ENCODE results near the gene DLL4.

DLL4 gene

DNA sequence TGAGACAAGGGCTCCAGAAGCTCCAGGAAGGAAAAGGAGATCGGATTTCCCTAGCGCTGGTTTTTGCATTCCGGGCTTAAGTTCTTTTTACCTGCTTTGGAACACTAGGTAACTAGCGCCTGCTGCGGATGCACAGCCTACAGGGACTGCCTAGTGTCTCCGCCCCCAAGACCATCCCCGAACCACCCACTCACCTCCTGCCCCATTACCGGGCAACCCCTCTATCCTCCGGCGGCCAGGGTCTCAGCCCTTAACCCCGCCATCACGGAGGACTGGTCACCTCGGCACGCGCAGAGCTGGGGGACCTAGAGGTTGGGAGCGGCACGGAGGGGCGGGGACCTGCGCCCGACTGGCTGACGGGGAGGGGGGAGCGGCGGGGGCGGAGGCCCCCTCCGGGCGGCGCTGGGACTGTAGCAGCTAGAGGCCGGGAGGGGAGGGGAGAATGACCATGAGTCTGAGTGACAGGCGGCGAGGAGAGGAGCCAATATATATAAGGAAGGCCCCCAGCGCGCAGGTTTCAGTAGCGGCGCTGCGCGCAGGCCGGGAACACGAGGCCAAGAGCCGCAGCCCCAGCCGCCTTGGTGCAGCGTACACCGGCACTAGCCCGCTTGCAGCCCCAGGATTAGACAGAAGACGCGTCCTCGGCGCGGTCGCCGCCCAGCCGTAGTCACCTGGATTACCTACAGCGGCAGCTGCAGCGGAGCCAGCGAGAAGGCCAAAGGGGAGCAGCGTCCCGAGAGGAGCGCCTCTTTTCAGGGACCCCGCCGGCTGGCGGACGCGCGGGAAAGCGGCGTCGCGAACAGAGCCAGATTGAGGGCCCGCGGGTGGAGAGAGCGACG is at the start of gene DLL4:
Gene DLL4, plus strand, starts transcription at position 520 of the 839 bp plus-strand sequence. CDS start 329 bp downstream, outside the sequence.
- ChIA-PET POLR2A (interaction anchor here (1.4 to 2.6 kb wide), 4 partner anchors 9 to 28 kb away, joined by 3 to 22 read pairs (median 8); partner anchors contain the start of gene CHAC1), CTCF (interaction anchor here (0.7 to 2.3 kb wide), 4 partner anchors 9 to 852 kb away, joined by 3 to 14 read pairs (median 3); no protein-coding TSS in a partner anchor)
- DNase-seq (ENCODE audit: extremely low spot score): peak; percentile 68
- no peak for TF ChIP-seq FOXK2 (IDR thresholded peaks at IDR 0.05)
- peak; percentile 84 for TF ChIP-seq L3MBTL2 (conservative IDR thresholded peaks at IDR 0.05)
- no peak for TF ChIP-seq CTBP1 (IDR thresholded peaks at IDR 0.05; ENCODE audit: borderline replicate concordance)
- TF ChIP-seq SP1 (IDR thresholded peaks at IDR 0.05): no peak
- no peak for TF ChIP-seq HDGF (IDR thresholded peaks at IDR 0.05; ENCODE audit: borderline replicate concordance)
- no peak for TF ChIP-seq ARNT (IDR thresholded peaks at IDR 0.05)
- no peak for TF ChIP-seq SUZ12 (IDR thresholded peaks at IDR 0.05)
- TF ChIP-seq FOXM1 (IDR thresholded peaks at IDR 0.05; ENCODE audit: borderline replicate concordance): no peak
- TF ChIP-seq LEF1 (IDR thresholded peaks at IDR 0.05; ENCODE audit: borderline replicate concordance): no peak
- TF ChIP-seq ZNF384 (IDR thresholded peaks at IDR 0.05): no peak
- TF ChIP-seq TARDBP (IDR thresholded peaks at IDR 0.05): no peak
- TF ChIP-seq BHLHE40 (IDR thresholded peaks at IDR 0.05; ENCODE audit: borderline replicate concordance): no peak
- no peak for TF ChIP-seq ELF4 (IDR thresholded peaks at IDR 0.05)
- TF ChIP-seq PKNOX1 (IDR thresholded peaks at IDR 0.05): peak; percentile 95
- TF ChIP-seq FOXA1 (IDR thresholded peaks at IDR 0.05): no peak

- ChIA-PET POLR2A (no interaction called here), CTCF (interaction anchor here (1.1 to 1.9 kb wide), 3 partner anchors 11 to 21 kb away, joined by 3 to 12 read pairs (median 4); partner anchors contain the start of gene VPS18)
- no peak for TF ChIP-seq SP1 (IDR thresholded peaks at IDR 0.05)
- TF ChIP-seq L3MBTL2 (conservative IDR thresholded peaks at IDR 0.05): no peak
- TF ChIP-seq LEF1 (IDR thresholded peaks at IDR 0.05; ENCODE audit: borderline replicate concordance): no peak
- TF ChIP-seq FOXA1 (IDR thresholded peaks at IDR 0.05): no peak
- TF ChIP-seq SUZ12 (IDR thresholded peaks at IDR 0.05): no peak
- no peak for TF ChIP-seq ELF4 (IDR thresholded peaks at IDR 0.05)
- no peak for TF ChIP-seq TARDBP (IDR thresholded peaks at IDR 0.05)
- TF ChIP-seq BHLHE40 (IDR thresholded peaks at IDR 0.05; ENCODE audit: borderline replicate concordance): no peak
- TF ChIP-seq FOXK2 (IDR thresholded peaks at IDR 0.05): no peak
- no peak for TF ChIP-seq ARNT (IDR thresholded peaks at IDR 0.05)
- TF ChIP-seq CTBP1 (IDR thresholded peaks at IDR 0.05; ENCODE audit: borderline replicate concordance): no peak
- TF ChIP-seq NFRKB (IDR thresholded peaks at IDR 0.05): no peak
- no peak for TF ChIP-seq ZNF384 (IDR thresholded peaks at IDR 0.05)
- no peak for DNase-seq (ENCODE audit: extremely low spot score)
Measured at GRCh38 chr15:40879609-40880008, 49.5 kb upstream of the DLL4 start.

- no peak for TF ChIP-seq BHLHE40 (IDR thresholded peaks at IDR 0.05; ENCODE audit: borderline replicate concordance)
- no peak for TF ChIP-seq FOXK2 (IDR thresholded peaks at IDR 0.05)
- no peak for TF ChIP-seq L3MBTL2 (conservative IDR thresholded peaks at IDR 0.05)
- TF ChIP-seq FOXA1 (IDR thresholded peaks at IDR 0.05): no peak
- no peak for TF ChIP-seq CTBP1 (IDR thresholded peaks at IDR 0.05; ENCODE audit: borderline replicate concordance)
- TF ChIP-seq SP1 (IDR thresholded peaks at IDR 0.05): no peak
- TF ChIP-seq SUZ12 (IDR thresholded peaks at IDR 0.05): no peak
- TF ChIP-seq ARNT (IDR thresholded peaks at IDR 0.05): no peak
- no peak for DNase-seq (ENCODE audit: extremely low spot score)
- POLR2A ChIA-PET: interaction anchor here (1.2 to 1.4 kb wide), 2 partner anchors 13 to 187 kb away, joined by 3 to 4 read pairs; partner anchors contain the start of genes RAD51 and VPS18
- CTCF ChIA-PET: interaction anchor here (0.6 to 1.4 kb wide), 3 partner anchors 11 to 18 kb away, joined by 3 to 6 read pairs (median 4); partner anchors contain the start of gene VPS18
Measured at GRCh38 chr15:40881351-40881750, 47.8 kb upstream of the DLL4 start.

DNA sequence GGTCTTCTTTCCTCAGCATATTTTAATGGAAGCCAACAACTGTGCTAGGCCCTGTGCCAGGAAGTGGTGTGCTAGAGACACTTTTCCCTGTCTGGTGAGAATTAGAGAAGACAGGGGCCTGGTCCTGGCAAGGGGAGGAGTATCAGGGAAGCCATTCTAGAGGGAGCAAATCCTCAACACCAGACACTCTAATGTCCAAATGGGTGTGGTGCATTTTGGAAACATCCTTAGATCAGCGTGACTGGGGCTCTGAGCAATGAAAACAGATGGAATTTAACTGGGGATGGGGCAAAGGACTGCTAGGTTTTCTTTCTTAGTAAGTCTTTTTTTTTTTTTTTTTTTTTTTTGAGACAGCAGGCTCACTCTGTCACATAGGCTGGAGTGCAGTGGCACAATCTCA is 42.6 kb upstream of the DLL4 start:
- TF ChIP-seq ELF4 (IDR thresholded peaks at IDR 0.05): no peak
- TF ChIP-seq ZNF384 (IDR thresholded peaks at IDR 0.05): no peak
- TF ChIP-seq ARNT (IDR thresholded peaks at IDR 0.05): no peak
- no peak for DNase-seq (ENCODE audit: extremely low spot score)
- ChIA-PET POLR2A (no interaction called here), CTCF (interaction anchor here (1.1 kb wide), 1 partner anchor 27 kb away, joined by 4 read pairs; no protein-coding TSS in a partner anchor)

DNA sequence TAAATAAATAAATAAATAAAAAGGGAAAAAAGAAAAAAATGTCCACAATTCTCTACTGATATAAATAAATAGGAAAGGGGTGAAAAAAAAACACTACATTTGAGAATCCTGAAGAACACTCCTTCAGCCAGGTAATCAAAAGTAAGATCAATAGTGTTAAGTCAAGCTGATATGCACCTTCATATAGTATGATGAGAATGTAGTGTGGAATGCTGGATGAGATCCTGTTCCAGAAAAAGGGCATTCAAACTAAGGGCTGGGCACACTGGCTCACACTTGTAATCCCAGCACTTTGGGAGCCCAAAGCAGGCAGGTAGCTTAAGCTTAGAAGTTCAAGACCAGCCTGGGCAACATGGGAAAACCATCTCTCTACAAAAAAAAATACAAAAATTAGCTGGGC is 40.0 kb upstream of the DLL4 start:
- DNase-seq (ENCODE audit: extremely low spot score): no peak
- ChIA-PET CTCF (interaction anchor here (0.9 to 1.2 kb wide), 2 partner anchors 16 to 31 kb away, joined by 5 read pairs; no protein-coding TSS in a partner anchor), POLR2A (no interaction called here)
- no peak for TF ChIP-seq FOXA1 (IDR thresholded peaks at IDR 0.05)
- TF ChIP-seq ZNF384 (IDR thresholded peaks at IDR 0.05): no peak
- TF ChIP-seq NFRKB (IDR thresholded peaks at IDR 0.05): no peak
- TF ChIP-seq CTBP1 (IDR thresholded peaks at IDR 0.05; ENCODE audit: borderline replicate concordance): no peak
- TF ChIP-seq SUZ12 (IDR thresholded peaks at IDR 0.05): no peak

GRCh38 chr15:40891138-40891537 is 38.0 kb upstream of the DLL4 start:
- ChIA-PET POLR2A (interaction anchor here (1.0 to 2.0 kb wide), 3 partner anchors 18 to 33 kb away, joined by 6 to 10 read pairs (median 9); no protein-coding TSS in a partner anchor), CTCF (interaction anchor here (0.6 to 3.3 kb wide), 7 partner anchors 13 to 144 kb away, joined by 3 to 65 read pairs (median 6); partner anchors contain the start of gene RHOV)
- TF ChIP-seq NFRKB (IDR thresholded peaks at IDR 0.05) (no peak), FOXA1 (IDR thresholded peaks at IDR 0.05) (no peak), FOXM1 (IDR thresholded peaks at IDR 0.05; ENCODE audit: borderline replicate concordance) (no peak), SP1 (IDR thresholded peaks at IDR 0.05) (no peak), TARDBP (IDR thresholded peaks at IDR 0.05) (no peak), BHLHE40 (IDR thresholded peaks at IDR 0.05; ENCODE audit: borderline replicate concordance) (no peak), SUZ12 (IDR thresholded peaks at IDR 0.05) (no peak), ELF4 (IDR thresholded peaks at IDR 0.05) (no peak), ZNF384 (IDR thresholded peaks at IDR 0.05) (no peak), L3MBTL2 (conservative IDR thresholded peaks at IDR 0.05) (no peak), LEF1 (IDR thresholded peaks at IDR 0.05; ENCODE audit: borderline replicate concordance) (no peak)
- no peak for DNase-seq (ENCODE audit: extremely low spot score)
